Measurements from ENCODE around the gene CARD19.

Gene CARD19

DNA sequence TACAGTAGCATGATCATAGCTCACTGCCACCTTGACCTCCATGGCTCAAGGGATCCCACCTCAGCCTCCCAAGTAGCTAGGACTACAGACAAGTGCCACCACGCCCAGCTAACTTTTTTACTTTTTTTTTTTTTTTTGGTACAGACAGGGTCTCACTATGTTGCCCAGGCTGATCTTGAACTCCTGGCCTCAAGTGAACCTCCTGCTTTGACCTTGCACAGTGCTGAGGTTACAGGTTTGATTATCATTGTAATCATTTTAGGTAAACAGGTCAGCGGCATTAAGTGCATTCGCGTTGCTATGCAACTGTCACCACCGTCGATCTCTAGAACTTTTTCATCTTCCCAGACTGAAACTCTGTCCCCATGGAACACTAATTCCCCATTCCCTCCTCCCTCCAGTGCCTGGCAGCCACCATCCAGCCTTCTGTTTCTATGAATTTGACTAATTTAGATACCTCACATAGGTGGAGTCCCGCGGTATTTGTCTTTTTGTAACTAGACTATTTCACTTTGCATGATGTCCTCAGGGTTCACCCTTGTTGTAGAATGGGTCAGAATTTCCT, 5.8 kb upstream of the CARD19 start:
- TF ChIP-seq, protein P1, sequence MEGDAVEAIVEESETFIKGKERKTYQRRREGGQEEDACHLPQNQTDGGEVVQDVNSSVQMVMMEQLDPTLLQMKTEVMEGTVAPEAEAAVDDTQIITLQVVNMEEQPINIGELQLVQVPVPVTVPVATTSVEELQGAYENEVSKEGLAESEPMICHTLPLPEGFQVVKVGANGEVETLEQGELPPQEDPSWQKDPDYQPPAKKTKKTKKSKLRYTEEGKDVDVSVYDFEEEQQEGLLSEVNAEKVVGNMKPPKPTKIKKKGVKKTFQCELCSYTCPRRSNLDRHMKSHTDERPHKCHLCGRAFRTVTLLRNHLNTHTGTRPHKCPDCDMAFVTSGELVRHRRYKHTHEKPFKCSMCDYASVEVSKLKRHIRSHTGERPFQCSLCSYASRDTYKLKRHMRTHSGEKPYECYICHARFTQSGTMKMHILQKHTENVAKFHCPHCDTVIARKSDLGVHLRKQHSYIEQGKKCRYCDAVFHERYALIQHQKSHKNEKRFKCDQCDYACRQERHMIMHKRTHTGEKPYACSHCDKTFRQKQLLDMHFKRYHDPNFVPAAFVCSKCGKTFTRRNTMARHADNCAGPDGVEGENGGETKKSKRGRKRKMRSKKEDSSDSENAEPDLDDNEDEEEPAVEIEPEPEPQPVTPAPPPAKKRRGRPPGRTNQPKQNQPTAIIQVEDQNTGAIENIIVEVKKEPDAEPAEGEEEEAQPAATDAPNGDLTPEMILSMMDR (conservative IDR thresholded peaks at IDR 0.05): no peak
- TF ChIP-seq ZFX (IDR thresholded peaks at IDR 0.05): no peak

DNA sequence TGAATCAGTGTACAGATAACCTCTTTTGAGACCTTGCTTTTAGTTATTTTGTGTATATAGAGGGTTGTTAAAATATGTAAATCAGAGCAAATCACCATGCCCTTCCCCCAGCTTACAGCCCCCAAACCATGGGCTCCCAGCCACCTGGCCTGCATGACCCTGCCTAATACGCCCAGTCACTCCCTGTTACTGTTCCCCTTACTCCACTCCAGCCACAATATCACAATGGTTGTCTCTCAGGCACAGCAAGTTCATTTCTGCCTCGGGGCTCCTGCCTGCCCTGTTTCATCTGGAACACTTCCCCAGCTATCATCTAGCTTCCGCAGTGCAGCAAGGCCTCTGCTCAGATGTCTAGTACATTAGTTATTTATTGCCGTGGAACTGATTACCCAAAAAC, 5.0 kb upstream of the CARD19 start:
- TF ChIP-seq, protein P1 (conservative IDR thresholded peaks at IDR 0.05): no peak
- TF ChIP-seq ZFX (IDR thresholded peaks at IDR 0.05): no peak
- no peak overlapping the region for H3K27ac ChIP-seq

More for the DNA sequence above, 5.8 kb upstream of the CARD19 start:
- H3K27ac ChIP-seq: no peak overlapping the region

DNA sequence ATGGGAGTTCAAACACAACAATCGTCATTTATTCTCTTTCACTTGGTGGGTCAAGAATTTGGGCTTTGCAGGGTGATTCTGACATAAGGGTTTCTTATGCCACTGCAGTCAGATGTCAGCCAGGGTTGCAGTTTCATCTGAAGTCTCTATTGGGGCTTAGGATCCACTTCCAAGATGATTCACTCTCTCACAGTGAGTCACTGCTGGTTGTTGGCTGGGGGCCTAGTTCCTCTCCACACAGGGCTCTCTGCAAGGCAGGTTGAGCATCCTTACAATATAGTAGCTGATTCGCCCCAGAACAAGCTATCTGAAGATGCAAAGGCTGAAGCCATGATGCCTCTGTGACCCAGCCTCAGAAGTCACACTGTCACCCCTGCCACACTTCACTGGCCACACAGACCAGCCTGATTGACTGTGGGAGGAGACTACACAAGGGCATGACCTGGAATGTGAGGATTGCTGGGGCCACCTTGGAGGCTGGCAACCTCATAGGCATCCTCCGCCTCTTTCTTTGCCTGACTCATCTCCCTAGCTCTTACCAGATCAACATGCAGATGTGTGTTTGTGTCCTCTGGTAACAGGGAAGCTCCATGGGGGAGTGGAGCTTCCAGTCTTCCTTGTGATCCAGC, 4.5 kb upstream of the CARD19 start:
- TF ChIP-seq ZFX (IDR thresholded peaks at IDR 0.05): no peak
- TF ChIP-seq, protein P1 (conservative IDR thresholded peaks at IDR 0.05): no peak
- no peak overlapping the region for H3K27ac ChIP-seq

DNA sequence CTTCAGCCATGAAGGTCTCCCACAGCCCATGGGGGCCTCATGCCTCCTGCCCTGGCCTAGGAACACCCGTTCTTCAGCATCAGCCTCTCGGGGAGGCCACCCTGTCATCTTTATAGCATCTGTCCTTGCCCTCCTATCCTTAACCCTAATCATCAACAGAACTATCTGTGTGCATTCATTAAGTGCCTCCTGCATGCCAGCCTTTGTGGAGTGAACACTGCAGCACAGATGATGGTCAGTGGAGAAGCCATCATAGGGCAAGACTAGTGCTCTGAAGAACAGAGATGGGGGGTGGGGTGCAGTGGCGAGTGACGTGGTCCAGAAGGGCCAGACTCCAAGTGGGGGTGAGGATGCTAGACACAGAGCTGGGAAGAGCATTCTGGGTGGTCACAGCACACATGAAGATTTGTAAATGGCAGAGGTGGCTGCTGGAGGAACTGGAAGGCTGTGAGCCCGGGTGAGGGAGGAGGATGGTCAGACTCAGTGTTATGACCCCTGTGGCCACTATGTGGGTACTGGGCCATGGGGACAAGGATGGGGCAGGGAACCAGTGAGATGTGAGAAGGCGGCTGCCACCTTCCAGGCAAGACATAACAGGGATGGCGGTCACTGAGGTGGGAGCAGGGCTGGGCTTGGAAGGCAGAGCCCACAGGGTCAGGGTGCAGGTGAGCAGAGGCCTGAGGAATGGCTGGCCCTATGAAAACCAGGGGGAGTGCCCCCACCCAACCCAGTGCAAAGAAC, 3.6 kb upstream of the CARD19 start:
- TF ChIP-seq, protein P1 (conservative IDR thresholded peaks at IDR 0.05): no peak
- no peak for TF ChIP-seq ZFX (IDR thresholded peaks at IDR 0.05)

DNA sequence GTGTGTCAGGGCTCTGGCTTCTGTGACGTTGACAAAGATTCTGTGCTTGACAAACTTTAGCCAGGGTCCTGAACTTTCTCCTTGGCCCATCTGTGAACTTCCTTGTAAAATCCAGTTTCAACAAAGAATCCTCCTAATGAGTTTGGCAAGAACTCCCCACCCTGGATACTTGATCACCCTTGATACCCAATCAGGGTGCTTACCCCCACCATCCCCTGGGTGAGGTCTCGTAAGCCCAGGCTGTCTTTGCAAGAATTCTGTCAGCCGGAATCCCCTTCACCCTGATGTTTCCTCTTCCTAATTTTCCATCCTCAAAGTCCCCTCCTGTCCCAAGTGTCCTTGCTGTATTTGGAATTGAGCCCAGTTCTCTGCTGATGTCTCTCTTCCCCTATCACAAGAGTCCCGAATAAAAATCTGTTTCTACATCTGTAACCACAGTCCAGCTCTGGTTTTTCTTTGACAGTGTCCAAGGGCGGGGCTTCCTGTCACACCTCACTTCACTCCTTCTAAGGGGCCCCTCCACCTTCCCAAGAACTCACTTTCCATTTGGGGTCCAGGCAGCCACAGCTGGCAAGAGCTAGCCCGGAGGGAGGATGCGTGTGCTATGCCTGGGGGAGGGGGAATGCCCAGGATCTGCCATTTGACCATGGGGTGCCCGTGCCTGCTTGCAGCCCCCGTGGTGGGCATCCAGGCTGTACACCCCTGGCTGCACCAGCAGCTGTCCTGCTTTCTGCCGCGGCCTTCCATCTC, 2.7 kb upstream of the CARD19 start:
- no peak overlapping the region; the same call in 1 of the 2 replicates for H3K27ac ChIP-seq
- no peak for TF ChIP-seq ZFX (IDR thresholded peaks at IDR 0.05)
- TF ChIP-seq, protein P1 (conservative IDR thresholded peaks at IDR 0.05): no peak

More for the DNA sequence above, 3.6 kb upstream of the CARD19 start:
- H3K27ac ChIP-seq: no peak overlapping the region

DNA sequence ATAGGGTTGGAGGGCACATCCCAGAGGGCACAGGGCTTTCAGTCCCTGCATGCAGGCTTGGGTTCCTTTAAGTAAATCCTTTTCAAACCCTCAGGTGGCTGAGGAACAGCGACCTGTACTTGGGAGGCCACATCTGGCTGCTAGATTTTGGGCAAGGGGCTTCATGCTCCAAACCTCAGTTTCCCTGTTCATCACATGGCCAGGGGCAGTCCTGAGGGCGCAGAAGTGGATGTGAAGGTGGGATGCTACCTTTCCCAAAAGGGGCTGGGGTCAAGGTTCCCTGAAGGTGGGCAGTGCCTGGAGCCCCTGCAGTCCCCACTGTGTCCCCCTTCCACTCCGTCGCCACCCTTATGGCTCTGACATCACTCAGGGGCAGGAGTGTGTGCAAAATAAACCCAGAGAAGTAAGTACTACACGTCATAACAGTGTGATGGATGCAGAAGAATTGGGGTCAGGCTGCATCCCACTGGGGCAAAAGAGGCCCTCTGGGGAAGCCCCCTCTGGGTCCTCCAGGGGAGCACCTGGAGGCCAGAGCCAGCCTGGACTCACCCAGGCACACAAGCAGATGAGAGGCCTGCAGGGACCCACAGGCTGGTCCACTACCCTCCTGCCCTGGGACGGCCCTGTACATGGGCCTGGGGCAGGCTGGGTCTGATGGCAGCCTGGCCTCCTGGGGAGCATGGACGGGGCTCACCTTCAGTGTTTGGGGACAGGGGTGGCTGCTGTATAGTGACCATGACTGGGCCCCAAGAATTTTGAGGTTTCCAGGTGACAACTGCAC, 1.9 kb upstream of the CARD19 start:
- no peak for TF ChIP-seq ZFX (IDR thresholded peaks at IDR 0.05)
- TF ChIP-seq, protein P1 (conservative IDR thresholded peaks at IDR 0.05): no peak
- H3K27ac ChIP-seq: peak overlapping the region; percentile 87

All from C4-2B (cell line).